NCI-H1417 (cell line): ENCODE data around the gene WNT9B.

Experiments used
- DNase-seq, 3 experiments: peaks; one replicate each; lab custom pipeline; 2025; lab: John Stamatoyannopoulos, UW

The WNT9B gene

GRCh38 chr17:46881015-46881414 lies 29.6 kb downstream of the WNT9B start:
- no peak for DNase-seq

DNA sequence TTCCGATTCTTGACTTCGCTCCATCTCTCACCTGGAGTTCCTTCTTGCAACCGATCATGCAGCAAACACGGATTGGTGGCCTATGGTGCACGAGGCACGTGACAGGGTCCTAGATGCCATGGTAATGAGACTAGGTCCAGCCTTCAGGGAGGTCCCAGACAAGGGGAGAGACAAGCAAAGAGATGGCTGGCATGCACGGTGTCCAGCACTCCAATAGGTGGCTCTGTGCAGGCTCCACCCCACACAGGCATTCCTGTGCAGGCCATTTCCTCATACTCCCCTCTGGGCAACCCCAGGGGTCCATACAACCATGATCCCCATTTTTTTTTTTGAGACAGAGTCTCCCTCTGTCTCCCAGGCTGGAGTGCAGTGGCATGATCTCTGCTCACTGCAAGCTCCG lies 31.3 kb downstream of the WNT9B start:
- no peak for DNase-seq

GRCh38 chr17:46883871-46884520 lies 32.6 kb downstream of the WNT9B start:
- no peak for DNase-seq

DNA sequence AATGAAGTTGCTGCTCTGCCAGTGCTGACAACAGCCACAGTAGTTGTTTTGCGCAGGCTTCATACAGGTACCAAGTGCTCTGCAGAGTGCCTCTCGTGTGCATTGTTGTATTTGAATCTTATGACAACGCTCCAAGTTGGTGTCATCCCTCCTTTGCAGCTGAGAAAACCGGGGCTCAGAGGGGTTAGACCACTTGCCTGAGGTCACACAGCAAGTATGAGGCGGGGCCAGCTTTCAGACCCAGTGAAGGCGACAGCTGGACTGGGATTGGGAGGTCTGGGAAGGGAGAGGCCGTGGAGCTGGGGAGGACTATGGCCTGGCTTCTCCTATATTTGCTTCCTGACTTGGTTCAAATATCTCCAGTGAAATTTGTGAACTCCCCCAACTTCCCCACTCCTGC lies 33.2 kb downstream of the WNT9B start:
- DNase-seq, result no peak

DNA sequence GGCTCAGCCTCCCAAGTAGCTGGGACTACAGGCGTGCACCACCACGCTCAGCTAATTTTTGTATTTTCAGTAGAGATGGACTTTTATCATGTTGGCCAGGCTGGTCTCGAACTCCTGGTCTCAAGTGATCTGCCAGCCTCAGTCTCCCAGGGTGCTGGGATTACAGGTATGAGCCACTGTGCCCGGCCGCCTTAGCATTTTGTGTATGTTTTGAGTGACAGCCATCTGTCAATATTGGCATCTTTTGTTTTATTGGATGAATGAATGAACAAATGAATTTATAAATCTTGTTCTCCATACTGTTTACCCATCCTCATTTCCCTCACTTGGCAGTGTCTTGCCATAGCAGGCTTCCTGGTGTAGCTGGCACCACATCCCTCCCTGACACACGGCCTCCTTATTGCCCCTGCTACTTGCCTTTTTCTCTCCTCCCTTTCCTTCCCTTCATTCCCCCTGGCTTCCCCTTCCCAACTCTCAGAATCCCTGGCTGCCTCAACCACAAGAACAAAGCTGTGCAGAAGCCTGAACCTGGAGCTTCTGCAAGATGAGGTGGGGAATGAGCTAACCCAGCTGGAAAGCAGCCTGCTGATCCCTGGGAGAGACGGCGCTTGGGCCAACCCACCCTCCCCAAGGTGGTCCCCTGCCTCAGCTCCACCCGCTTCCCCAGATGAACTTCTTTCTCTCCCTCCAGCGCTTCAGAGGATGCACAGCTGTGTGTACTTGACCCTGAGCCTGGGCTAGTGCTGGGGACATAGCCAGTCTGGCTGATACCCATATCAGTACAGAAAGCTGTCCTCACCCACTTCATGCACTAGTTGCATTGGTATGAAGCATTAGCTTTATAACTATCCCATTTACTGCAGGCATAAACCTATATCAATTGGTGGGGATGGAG lies 34.3 kb downstream of the WNT9B start:
- no peak for DNase-seq

GRCh38 chr17:46886310-46886663 lies 34.9 kb downstream of the WNT9B start:
- no peak for DNase-seq

DNA sequence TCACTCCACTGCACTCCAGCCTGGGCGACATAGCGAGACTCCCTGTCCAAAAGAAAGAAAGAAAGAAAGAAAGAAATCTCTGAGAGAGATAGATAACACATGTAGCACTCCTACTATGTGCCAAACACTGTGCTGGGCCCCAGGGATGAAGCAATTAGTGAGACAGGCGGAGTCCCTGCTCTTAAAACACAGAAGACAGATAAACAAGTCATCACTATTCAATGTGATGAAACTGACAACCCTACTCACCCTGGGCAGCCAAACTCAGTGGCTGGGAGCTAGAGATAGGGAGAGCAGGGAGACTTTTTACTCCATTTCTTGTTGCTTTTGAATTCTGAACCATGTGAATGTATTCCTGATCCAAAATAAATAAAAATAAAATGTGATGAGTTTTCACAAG lies 36.3 kb downstream of the WNT9B start:
- DNase-seq, result no peak

DNA sequence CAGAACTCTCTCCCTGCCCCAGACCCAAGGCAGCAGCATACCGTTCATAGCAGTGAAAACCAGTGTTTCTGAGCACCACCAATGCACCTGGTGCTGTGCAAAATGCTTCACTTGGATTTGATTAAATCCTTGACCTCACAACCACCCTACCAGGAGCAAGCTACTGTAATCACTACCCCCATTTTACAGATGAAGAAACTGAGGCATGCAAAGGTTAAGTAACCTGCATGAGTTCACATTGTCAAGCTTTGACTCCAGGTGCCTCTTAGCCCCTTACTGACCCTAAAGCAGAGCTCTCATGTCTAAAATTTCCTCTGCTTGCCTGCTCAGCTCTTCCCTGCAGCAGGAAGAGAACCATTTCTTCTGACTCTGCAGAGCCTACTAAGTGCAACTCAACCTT lies 37.3 kb downstream of the WNT9B start:
- no peak for DNase-seq

DNA sequence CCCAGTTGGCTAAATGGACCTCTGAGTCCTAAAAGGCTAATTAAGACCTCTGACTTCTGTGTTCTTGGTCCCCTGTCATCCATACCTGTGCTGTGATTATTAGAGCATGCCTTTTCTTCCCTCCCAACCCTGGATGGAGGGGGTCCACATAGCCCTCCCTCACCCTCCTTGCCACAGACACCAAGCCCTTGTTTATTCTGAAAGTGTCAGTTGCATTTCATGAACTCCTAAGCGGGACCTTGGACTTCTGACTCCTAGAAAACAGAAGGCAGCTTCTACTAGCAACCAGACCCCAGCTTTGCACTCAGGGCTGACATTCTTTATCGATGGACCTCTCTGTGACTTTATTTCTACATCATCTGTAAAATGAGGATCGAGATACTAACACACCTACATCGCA lies 38.1 kb downstream of the WNT9B start:
- no peak for DNase-seq

GRCh38 chr17:46889992-46890564 lies 38.7 kb downstream of the WNT9B start:
- DNase-seq, result no peak

DNA sequence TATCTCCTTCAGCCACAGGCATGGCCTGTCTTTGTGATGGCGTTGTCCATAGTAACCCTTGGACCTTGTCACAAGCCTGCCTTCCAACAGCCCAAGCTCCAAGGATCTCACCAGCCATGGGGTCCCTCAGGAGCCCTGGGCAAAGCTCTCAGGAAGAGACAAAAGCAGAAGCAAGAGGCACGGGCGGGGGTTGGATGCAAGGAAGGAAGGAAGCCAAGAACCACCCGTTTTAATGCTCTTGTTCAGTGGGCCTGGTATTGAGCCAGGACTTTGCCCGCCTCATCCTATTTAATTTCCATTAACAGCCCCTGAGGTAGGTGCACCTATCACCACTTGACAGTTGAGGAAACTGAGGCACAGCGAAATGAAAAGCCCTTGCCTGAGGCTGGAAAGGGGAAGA lies 39.3 kb downstream of the WNT9B start:
- no peak for DNase-seq

- DNase-seq, result no peak
Measured at GRCh38 chr17:46892192-46892703, 40.9 kb downstream of the WNT9B start.

DNA sequence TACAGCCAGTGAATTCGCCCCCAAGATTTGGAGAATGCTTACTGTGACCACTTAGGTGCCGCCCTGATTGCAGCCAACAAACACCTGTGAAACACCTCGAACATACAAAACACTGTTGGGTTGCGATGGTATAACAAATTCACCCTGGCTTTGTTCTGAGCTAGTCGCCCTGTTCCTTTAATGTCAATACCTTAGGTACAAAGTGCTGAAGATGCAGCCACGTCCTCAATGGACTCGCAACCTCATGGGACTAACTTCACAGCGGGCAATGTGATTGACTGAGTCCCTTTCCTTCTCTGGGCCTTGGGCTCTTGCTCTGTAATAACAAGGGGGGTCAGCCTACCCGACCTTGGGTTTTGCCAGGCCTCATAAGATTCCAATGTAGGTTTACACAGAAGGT lies 42.6 kb downstream of the WNT9B start:
- no peak for DNase-seq

DNA sequence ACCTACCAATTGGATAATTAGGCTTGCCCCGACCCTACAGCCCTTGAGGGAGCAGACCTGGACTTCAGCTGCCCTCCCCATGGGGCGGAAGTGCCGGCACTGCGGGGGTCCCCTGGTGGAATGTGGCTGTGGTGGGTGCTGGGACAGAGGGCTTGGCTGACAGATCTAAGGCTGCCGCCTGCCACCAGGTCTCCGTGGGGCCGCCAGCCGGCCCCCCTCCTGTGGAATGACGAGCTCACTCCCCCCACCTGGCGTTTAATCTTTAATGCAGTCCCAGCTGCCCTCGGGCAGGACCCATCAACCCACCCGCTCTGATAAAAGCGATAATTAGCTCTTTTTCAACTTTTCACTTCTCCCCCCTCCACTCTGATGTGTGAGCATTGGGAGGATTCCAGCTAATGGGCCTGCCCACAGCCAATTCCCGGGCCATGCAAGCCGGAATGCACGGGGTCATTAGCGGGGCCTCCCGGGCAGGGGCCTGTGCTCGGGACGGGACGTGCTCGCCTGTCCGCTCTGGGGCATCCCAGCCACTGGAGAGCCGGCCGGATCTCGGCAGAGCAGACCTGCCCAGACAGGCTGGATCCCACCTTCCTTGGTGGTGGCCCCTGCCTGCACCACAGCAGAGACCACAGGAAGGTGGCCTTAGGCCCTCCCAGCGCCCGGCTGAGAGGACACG lies 43.2 kb downstream of the WNT9B start:
- DNase-seq, result no peak

DNA sequence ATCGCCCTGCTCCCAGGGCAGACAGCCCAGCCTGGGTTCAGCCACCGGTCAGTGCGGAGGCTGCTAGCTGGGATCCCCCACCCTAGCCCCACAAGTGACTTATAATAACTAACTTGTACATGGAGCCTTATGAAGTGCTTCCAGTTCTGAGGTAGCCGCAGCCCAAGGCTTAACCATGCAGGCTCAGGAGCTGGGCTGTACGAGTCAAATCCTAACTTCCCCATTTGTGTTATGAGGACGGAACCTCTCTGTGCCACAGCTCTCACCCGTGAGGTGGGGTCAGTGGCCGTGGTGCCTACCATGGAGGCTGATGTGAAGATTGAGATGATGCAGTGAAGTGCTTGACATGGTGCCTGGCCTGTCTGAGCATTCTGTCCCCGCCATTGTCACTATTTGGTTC lies 43.8 kb downstream of the WNT9B start:
- DNase-seq, result no peak

GRCh38 chr17:46896991-46897390 lies 45.6 kb downstream of the WNT9B start:
- DNase-seq, result no peak

DNA sequence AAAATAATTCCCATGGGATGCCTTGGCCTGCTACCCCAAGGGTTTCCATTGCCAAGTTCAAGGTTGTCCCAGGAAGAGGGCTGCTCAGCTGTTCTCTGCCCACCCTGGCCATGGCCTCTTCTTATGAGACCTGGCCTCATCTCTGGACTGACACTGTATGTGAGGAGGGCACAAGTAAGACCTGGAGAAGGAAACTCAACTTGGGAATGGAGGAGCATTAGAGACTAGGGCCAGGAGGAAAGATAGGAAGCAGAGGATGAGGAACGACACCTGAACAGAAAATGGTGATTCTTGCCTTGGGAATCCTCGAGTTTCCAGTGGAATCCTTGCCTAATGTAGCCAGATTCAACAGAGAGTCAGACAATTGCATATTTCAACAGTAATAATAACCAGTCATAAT lies 47.0 kb downstream of the WNT9B start:
- DNase-seq, result no peak

GRCh38 chr17:46898860-46899259 lies 47.5 kb downstream of the WNT9B start:
- no peak for DNase-seq

DNA sequence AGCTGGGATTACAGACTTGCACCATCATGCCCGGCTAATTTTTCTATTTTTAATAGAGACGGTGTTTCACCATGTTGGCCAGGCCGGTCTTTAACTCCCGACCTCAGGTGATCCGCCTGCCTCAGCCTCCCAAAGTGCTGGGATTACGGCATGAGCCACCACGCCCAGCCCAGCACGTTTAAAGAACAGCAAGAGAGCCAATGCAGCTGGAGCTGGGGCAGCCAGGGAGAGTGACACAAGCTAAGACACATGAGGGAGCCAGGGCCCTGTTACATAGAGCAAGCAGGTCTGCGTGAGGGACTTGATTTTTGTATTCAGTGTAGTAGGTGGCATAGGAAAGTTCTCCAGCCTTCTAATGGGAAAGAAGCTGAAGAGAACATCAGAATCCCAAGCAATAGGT lies 49.9 kb downstream of the WNT9B start:
- no peak for DNase-seq

GRCh38 chr17:46903762-46904672 lies 52.6 kb downstream of the WNT9B start:
- no peak for DNase-seq

GRCh38 chr17:46908068-46908737 lies 56.8 kb downstream of the WNT9B start:
- no peak for DNase-seq
